ENCODE measurements around the gene PARD3. TPM values are rescaled to one million over a fixed set of nuclear protein-coding genes. Genes with fewer than 3 reads are reported as not detected.

PARD3 gene
- total RNA-seq, 1 experiment from 2014 or later, result 57.4 TPM

DNA sequence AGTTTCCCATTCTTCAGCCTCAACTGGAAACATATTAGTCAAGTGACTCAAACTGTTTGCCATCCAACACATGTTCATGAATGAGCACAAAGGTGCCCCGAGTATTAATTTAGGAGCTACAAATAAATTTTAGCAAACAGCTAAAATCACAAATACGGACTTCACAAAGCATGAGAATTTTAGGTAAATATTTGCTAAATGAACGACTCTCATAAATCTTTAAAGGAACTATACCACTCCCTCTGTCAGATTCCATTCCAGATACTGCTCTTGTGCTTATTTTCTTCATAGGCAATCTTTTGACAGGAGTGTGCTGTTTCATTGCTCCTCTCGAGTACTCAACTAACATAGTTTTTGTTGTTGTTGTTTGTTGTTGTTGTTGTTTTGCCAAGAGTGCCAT lies 330.9 kb downstream of the PARD3 start:
- Histone ChIP-seq H3K4me2 (no peak overlapping the region), H3K9me3 (ENCODE audit: insufficient read depth, low read depth) (no peaks in the 10 kb centered on the region), H3K36me3 (ENCODE audit: low read depth) (no peaks in the 10 kb centered on the region), H3K4me3 (no peak overlapping the region), H3K79me2 (ENCODE audit: low read depth) (no peaks in the 10 kb centered on the region), H3F3A (ENCODE audit: insufficient read depth, low read depth) (no peaks in the 10 kb centered on the region), H3K27ac (no peak overlapping the region), H4K20me1 (ENCODE audit: insufficient read depth) (no peaks in the 10 kb centered on the region), H3K27me3 (ENCODE audit: insufficient read depth, low read depth) (no peaks in the 10 kb centered on the region), H3K4me1 (replicated peaks; ENCODE audit: insufficient read depth) (no peaks in the 10 kb centered on the region), H2AFZ (no peak overlapping the region), H3K9me2 (ENCODE audit: insufficient read depth) (no peaks in the 10 kb centered on the region)
- no peak for DNase-seq
- no TSS peak for BruUV-seq (replicated peaks)
- ChIA-PET CTCF (no interaction called here), POLR2A (ENCODE audit: unreplicated experiment) (no interaction called here)
- intact Hi-C loops (cut with micrococcal nuclease; ENCODE audit: unreplicated experiment), result no loop called here
- no peak for TF ChIP-seq EZH2 (IDR thresholded peaks at IDR 0.05; ENCODE audit: low read depth)

- intact Hi-C loops (cut with micrococcal nuclease; ENCODE audit: unreplicated experiment), result no loop called here
- H3K79me2 ChIP-seq (ENCODE audit: low read depth), result no peaks in the 10 kb centered on the region
- ChIA-PET POLR2A (ENCODE audit: unreplicated experiment) (no interaction called here), CTCF (interaction anchor here (0.6 kb wide), 1 partner anchor 92 kb away, joined by 3 read pairs; no protein-coding TSS in a partner anchor)
- no peak overlapping the region for H2AFZ ChIP-seq
- H3K4me3 ChIP-seq, result no peak overlapping the region
- H3F3A ChIP-seq (ENCODE audit: insufficient read depth, low read depth), result no peaks in the 10 kb centered on the region
- no peaks in the 10 kb centered on the region for H3K36me3 ChIP-seq (ENCODE audit: low read depth)
- no peak overlapping the region for H3K4me2 ChIP-seq
- H4K20me1 ChIP-seq (ENCODE audit: insufficient read depth), result no peaks in the 10 kb centered on the region
- TF ChIP-seq CTCF (conservative IDR thresholded peaks at IDR 0.05), result no peak
- H3K27me3 ChIP-seq (ENCODE audit: insufficient read depth, low read depth), result no peaks in the 10 kb centered on the region
- no peak for DNase-seq
- no peaks in the 10 kb centered on the region for H3K9me2 ChIP-seq (ENCODE audit: insufficient read depth)
- H3K27ac ChIP-seq, result no peak overlapping the region
- BruUV-seq (replicated peaks), result no TSS peak
- no peaks in the 10 kb centered on the region for H3K9me3 ChIP-seq (ENCODE audit: insufficient read depth, low read depth)
- no peaks in the 10 kb centered on the region for H3K4me1 ChIP-seq (replicated peaks; ENCODE audit: insufficient read depth)
Measured at GRCh38 chr10:34480345-34480744, 334.8 kb downstream of the PARD3 start.

- Histone ChIP-seq H3F3A (ENCODE audit: insufficient read depth, low read depth) (no peaks in the 10 kb centered on the region), H3K36me3 (ENCODE audit: low read depth) (no peaks in the 10 kb centered on the region), H3K27me3 (ENCODE audit: insufficient read depth, low read depth) (no peaks in the 10 kb centered on the region), H3K4me1 (replicated peaks; ENCODE audit: insufficient read depth) (no peaks in the 10 kb centered on the region), H3K9me3 (ENCODE audit: insufficient read depth, low read depth) (no peaks in the 10 kb centered on the region), H3K79me2 (ENCODE audit: low read depth) (no peaks in the 10 kb centered on the region), H4K20me1 (ENCODE audit: insufficient read depth) (no peaks in the 10 kb centered on the region), H3K27ac (no peak overlapping the region), H3K4me3 (no peak overlapping the region), H3K9me2 (ENCODE audit: insufficient read depth) (no peaks in the 10 kb centered on the region), H3K4me2 (no peak overlapping the region), H2AFZ (no peak overlapping the region)
- intact Hi-C loops (cut with micrococcal nuclease; ENCODE audit: unreplicated experiment), result no loop called here
- BruUV-seq (replicated peaks), result no TSS peak
- DNase-seq, result no peak
- ChIA-PET CTCF (interaction anchor here (0.6 kb wide), 1 partner anchor 93 kb away, joined by 3 read pairs; no protein-coding TSS in a partner anchor), POLR2A (ENCODE audit: unreplicated experiment) (no interaction called here)
- TF ChIP-seq CTCF (conservative IDR thresholded peaks at IDR 0.05), result no peak
- TF ChIP-seq EZH2 (IDR thresholded peaks at IDR 0.05; ENCODE audit: low read depth), result no peak
Measured at GRCh38 chr10:34479520-34480179, 335.4 kb downstream of the PARD3 start.

DNA sequence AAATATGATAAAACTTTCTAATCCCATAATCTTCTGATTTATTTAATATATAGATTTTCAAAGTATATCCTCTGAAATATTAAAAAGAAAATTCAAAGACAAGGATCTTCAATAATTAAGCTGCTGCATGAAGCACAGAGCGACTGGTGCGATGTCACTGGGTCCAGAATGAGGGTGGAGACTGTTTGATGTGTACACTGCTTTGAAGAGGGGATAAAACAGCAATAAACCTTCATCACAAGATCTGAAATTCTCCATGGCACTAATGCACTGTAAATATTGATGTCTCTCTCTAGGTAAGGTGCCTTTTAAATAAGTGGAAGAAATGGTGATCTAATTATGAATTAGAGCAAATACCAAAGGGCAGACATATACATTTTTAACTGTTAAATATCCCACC lies 337.8 kb downstream of the PARD3 start:
- no TSS peak for BruUV-seq (replicated peaks)
- Histone ChIP-seq H3K4me3 (no peak overlapping the region), H3K9me3 (ENCODE audit: insufficient read depth, low read depth) (no peaks in the 10 kb centered on the region), H3K4me2 (no peak overlapping the region), H2AFZ (no peak overlapping the region), H3K79me2 (ENCODE audit: low read depth) (no peaks in the 10 kb centered on the region), H3F3A (ENCODE audit: insufficient read depth, low read depth) (no peaks in the 10 kb centered on the region), H3K27me3 (ENCODE audit: insufficient read depth, low read depth) (no peaks in the 10 kb centered on the region), H4K20me1 (ENCODE audit: insufficient read depth) (no peaks in the 10 kb centered on the region), H3K27ac (no peak overlapping the region), H3K4me1 (replicated peaks; ENCODE audit: insufficient read depth) (no peaks in the 10 kb centered on the region), H3K9me2 (ENCODE audit: insufficient read depth) (no peaks in the 10 kb centered on the region), H3K36me3 (ENCODE audit: low read depth) (no peaks in the 10 kb centered on the region)
- POLR2A ChIA-PET (ENCODE audit: unreplicated experiment), result no interaction called here
- no peak for DNase-seq
- CTCF ChIA-PET, result no interaction called here
- intact Hi-C loops (cut with micrococcal nuclease; ENCODE audit: unreplicated experiment), result no loop called here
- no peak for TF ChIP-seq EZH2 (IDR thresholded peaks at IDR 0.05; ENCODE audit: low read depth)
- no peak for TF ChIP-seq CTCF (conservative IDR thresholded peaks at IDR 0.05)
